PC-3 (cell line): ENCODE data around the gene PITPNM2. TPM values are rescaled to one million over a fixed set of nuclear protein-coding genes. Genes with fewer than 3 reads are reported as not detected.
A peak's percentile ranks its signal among the peaks of the same experiment; 100 is the strongest.

Source experiments
- ATAC-seq: fragments of 200-7000 bp; cut with Tn5 transposase; 2 replicates; pipeline ENCODE4 v1.9.1; 2020; ENCODE audit warnings: mild to moderate bottlenecking, moderate library complexity
- BruUV-seq: library from RNA; stranded (reverse); fragments of 400-500 nt; replicated peaks from 2 replicates; lab custom pipeline; 2021; lab: Mats Ljungman, UMichigan
- CTCF ChIA-PET: fragments of 300-600 bp; sonication (Branson Sonifier 250); formaldehyde crosslinking; loops from one replicate; lab custom pipeline; 2022; ENCODE audit warnings: antibody characterized with exemption; lab: Charles Lee
- POLR2A ChIA-PET: fragments of 300-600 bp; sonication (Branson Sonifier 250); formaldehyde crosslinking; loops from one replicate; lab custom pipeline; 2022; ENCODE audit warnings: antibody characterized with exemption; ENCODE audit not compliant: unreplicated experiment; lab: Charles Lee
- DNase-seq: peaks from one replicate; pipeline ENCODE4 v3.0.0-alpha.2; 2015
- H2AFZ ChIP-seq: fragments of 300-600 bp; sonication (generic); 2 replicates; pipeline ENCODE4 v1.6.0; 2016; ENCODE audit warnings: antibody characterized with exemption, low read length
- H3F3A ChIP-seq: fragments of 300-600 bp; sonication (generic); one replicate; pipeline ENCODE4 v1.6.0; 2017; ENCODE audit warnings: antibody characterized with exemption, low read length, control low read depth, mild to moderate bottlenecking; ENCODE audit not compliant: unreplicated experiment
- H3K27ac ChIP-seq: fragments of 300-600 bp; sonication (generic); 2 replicates; pipeline ENCODE4 v1.5.1; 2016; ENCODE audit warnings: mild to moderate bottlenecking, low read length
- H3K27me3 ChIP-seq: fragments of 300-600 bp; sonication (generic); 2 replicates; pipeline ENCODE4 v1.6.1; 2016; ENCODE audit warnings: low read length, mixed read lengths
- H3K36me3 ChIP-seq: fragments of 300-600 bp; sonication (generic); 2 replicates; pipeline ENCODE4 v1.6.1; 2016; ENCODE audit warnings: low read depth, mixed run types, low read length, mixed read lengths
- H3K4me1 ChIP-seq: fragments of 300-600 bp; sonication (generic); 2 replicates; pipeline ENCODE4 v1.5.1; 2016; ENCODE audit warnings: low read length; ENCODE audit not compliant: insufficient read depth
- H3K4me2 ChIP-seq: fragments of 300-600 bp; sonication (generic); 2 replicates; pipeline ENCODE4 v1.6.0; 2016; ENCODE audit warnings: low read length
- H3K4me3 ChIP-seq: fragments of 300-600 bp; sonication (generic); 2 replicates; pipeline ENCODE4 v1.5.1; 2016; ENCODE audit warnings: mild to moderate bottlenecking, low read length, mixed read lengths
- H3K79me2 ChIP-seq: fragments of 300-600 bp; sonication (generic); 2 replicates; pipeline ENCODE4 v1.6.1; 2017; ENCODE audit warnings: low read length, mixed read lengths
- H3K9ac ChIP-seq: fragments of 300-600 bp; sonication (generic); 2 replicates; pipeline ENCODE4 v1.6.0; 2016; ENCODE audit warnings: mild to moderate bottlenecking, low read length
- H3K9me2 ChIP-seq: fragments of 300-600 bp; sonication (generic); replicated peaks from 2 replicates; pipeline ENCODE4 v1.6.1; 2016; ENCODE audit warnings: mixed run types, low read length, mixed read lengths
- H3K9me3 ChIP-seq: fragments of 300-600 bp; sonication (generic); 2 replicates; pipeline ENCODE4 v1.6.1; 2016; ENCODE audit warnings: low read length, mixed read lengths
- H4K20me1 ChIP-seq: fragments of 300-600 bp; sonication (generic); 2 replicates; pipeline ENCODE4 v1.6.1; 2016; ENCODE audit warnings: low read length, mixed read lengths
- EZH2 ChIP-seq: fragments of 300-600 bp; sonication (generic); IDR thresholded peaks from one replicate; pipeline ENCODE4 v1.6.1; 2017; ENCODE audit warnings: antibody characterized with exemption, mild to moderate bottlenecking, low read length; ENCODE audit not compliant: unreplicated experiment
- EZH2phosphoT487 ChIP-seq: fragments of 300-600 bp; sonication (generic); IDR thresholded peaks from 2 replicates; pipeline ENCODE4 v1.6.1; 2018; ENCODE audit warnings: mild to moderate bottlenecking, antibody characterized with exemption, low read length, borderline replicate concordance
- intact Hi-C: fragments of 100-400 bp; cut with micrococcal nuclease; formaldehyde crosslinking; loops from 2 replicates; pipeline ENCODE4 v1.9.0; 2023
- total RNA-seq: library from RNA; depleted of rRNA; stranded (reverse); fragments of >200 nt; gene quantifications from 2 replicates; pipeline ENCODE4 v1.2.3, GENCODE V29; 2014
- TF ChIP-seq, protein P1 (sequence below): fragments of 300-600 bp; sonication (generic); conservative IDR thresholded peaks from 2 replicates; pipeline ENCODE4 v1.5.1; 2017; ENCODE audit warnings: antibody characterized with exemption, low read depth, mild to moderate bottlenecking, low read length

PITPNM2 gene
- total RNA-seq, 1 experiment from 2014 or later = 5.6 TPM

DNA sequence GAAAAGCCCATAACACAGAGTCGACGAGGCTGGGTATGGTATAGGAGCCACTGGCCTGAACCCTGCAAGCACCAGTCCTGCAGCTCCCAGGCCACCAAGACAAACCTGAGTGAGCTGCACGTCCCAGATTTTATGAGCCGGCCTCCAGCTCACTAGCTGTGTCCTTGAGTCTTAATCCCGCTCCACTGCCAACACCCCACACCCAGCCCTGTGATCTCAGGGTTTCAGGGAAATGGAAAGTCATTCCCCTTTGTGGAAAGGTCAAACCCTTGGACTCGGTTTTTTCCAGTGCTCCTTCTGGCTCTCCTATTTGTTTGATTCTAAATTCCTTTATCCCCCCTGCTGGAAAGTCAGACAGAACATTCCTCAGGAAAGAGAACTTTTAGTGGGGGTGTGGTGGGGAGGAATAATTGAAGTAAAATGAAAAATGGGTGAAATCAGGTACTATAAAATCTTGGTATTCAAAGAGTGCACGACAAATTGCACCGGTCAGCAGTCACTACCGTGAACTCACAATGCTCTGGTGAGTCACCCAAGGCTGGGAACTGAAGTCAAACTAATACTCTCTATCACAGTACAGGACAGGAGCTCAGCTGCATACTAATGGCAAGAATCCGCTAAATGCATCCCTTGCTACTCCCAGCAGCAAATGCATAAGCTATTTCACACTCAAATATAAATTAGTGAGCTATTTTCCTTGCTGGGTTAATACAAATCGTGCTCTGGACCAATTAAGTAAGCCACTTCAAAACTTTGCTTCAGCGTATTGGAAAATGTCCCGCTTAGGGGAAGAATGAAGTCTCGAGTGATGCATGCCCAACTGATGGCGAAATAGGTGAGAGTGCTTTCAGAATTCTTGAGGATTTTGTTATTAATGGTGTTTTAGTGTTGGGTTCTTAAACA is 9.0 kb downstream of the PITPNM2 start:
- Histone ChIP-seq H3K27me3 (no peaks in the 10 kb centered on the region), H3K9me3 (no peaks in the 10 kb centered on the region), H3K36me3 (no peaks in the 10 kb centered on the region), H4K20me1 (no peaks in the 10 kb centered on the region), H3K9ac (no peak overlapping the region), H2AFZ (no peak overlapping the region), H3K4me2 (peak overlapping the region; percentile 71), H3K4me3 (no peak overlapping the region; the same call in 1 of the 2 replicates), H3F3A (no peaks in the 10 kb centered on the region), H3K4me1 (peaks cover 32% of the 10 kb centered on the region), H3K79me2 (peaks cover 28% of the 10 kb centered on the region; the same call in 1 of the 2 replicates), H3K27ac (peak overlapping the region; percentile 45), H3K9me2 (no peaks in the 10 kb centered on the region)
- ATAC-seq (peak; percentile 98), DNase-seq (peak; percentile 73)
- CTCF ChIA-PET = interaction anchor here (0.5 to 0.9 kb wide), 2 partner anchors 9 to 99 kb away, joined by 3 read pairs; no protein-coding TSS in a partner anchor
- POLR2A ChIA-PET = no interaction called here
- TF ChIP-seq, protein P1, sequence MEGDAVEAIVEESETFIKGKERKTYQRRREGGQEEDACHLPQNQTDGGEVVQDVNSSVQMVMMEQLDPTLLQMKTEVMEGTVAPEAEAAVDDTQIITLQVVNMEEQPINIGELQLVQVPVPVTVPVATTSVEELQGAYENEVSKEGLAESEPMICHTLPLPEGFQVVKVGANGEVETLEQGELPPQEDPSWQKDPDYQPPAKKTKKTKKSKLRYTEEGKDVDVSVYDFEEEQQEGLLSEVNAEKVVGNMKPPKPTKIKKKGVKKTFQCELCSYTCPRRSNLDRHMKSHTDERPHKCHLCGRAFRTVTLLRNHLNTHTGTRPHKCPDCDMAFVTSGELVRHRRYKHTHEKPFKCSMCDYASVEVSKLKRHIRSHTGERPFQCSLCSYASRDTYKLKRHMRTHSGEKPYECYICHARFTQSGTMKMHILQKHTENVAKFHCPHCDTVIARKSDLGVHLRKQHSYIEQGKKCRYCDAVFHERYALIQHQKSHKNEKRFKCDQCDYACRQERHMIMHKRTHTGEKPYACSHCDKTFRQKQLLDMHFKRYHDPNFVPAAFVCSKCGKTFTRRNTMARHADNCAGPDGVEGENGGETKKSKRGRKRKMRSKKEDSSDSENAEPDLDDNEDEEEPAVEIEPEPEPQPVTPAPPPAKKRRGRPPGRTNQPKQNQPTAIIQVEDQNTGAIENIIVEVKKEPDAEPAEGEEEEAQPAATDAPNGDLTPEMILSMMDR = no peak
- no peak for TF ChIP-seq EZH2
- TF ChIP-seq EZH2phosphoT487 = no peak
- intact Hi-C loops = no loop called here
- BruUV-seq = no TSS peak

DNA sequence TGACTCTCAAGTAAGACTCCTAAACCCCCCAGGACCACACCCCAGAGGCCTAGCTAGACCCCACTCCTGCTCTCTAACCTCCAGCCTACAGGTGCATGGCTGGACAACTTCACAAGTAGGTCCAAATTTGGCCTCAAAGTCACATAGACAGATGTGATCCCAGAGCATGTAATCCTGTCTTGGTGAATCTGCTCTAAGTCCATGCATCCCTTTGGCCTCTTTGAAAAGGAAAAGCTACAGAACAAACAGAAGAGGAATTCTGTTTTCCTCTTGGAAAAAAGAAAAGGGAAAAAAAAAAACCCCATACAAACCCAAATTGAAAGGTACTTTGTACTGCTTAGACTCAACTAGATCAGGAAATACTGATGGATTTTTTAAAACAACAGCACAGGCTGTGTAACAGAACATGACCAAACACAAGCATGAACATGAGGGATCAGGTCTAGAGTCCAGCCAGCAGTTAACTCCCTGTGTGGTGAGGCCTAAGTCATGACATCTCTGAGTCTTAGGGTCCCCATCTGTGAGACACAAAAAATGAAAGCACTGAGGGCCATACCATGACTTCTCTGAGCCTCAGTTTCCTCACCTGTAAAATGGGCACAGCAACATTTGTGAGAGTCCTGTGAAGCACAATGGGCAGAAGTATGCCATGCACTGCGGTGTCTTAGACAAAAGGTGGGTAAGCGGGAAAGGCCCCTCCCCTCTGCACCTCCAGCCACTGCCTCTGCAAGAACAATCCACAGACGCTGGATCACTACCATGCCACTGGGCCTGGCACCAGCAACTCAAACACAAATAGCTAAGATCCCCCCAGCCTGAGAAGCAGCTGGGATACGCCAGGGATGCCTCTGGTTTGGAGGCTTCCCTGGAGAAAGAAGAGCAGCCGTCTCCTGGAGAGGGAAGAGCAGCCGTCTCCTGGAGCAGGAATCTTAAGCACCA is 9.9 kb downstream of the PITPNM2 start:
- Histone ChIP-seq H3K27me3 (no peaks in the 10 kb centered on the region), H3K27ac (peak overlapping the region; percentile 45), H3K36me3 (no peaks in the 10 kb centered on the region), H3K4me2 (peak overlapping the region; percentile 71), H2AFZ (no peak overlapping the region), H3K4me3 (no peak overlapping the region), H3K9ac (no peak overlapping the region), H3K9me3 (no peaks in the 10 kb centered on the region), H4K20me1 (no peaks in the 10 kb centered on the region), H3K79me2 (peaks cover 25% of the 10 kb centered on the region; the same call in 1 of the 2 replicates), H3K9me2 (no peaks in the 10 kb centered on the region), H3K4me1 (peaks cover 32% of the 10 kb centered on the region), H3F3A (no peaks in the 10 kb centered on the region)
- no TSS peak for BruUV-seq
- intact Hi-C loops = no loop called here
- POLR2A ChIA-PET = no interaction called here
- TF ChIP-seq EZH2 (no peak), EZH2phosphoT487 (no peak)
- TF ChIP-seq, protein P1 = no peak
- no peak for ATAC-seq
- CTCF ChIA-PET = interaction anchor here (0.5 kb wide), 1 partner anchor 10 kb away, joined by 3 read pairs; no protein-coding TSS in a partner anchor
- DNase-seq = no peak
